Erythroblast (primary cell): ENCODE results near the gene APIP.

ENCODE experiments used
- DNase-seq, 2 experiments: peaks; one replicate each; lab custom pipeline; 2025; lab: John Stamatoyannopoulos, UW
- GATA1 ChIP-seq: IDR thresholded peaks from 2 replicates; pipeline ENCODE4 v1.6.1; 2011; ENCODE audit warnings: low read depth, mild to moderate bottlenecking, control low read depth, low read length, moderate library complexity
- POLR2A ChIP-seq: IDR thresholded peaks from 2 replicates; pipeline ENCODE4 v1.6.1; 2011; ENCODE audit warnings: mild to moderate bottlenecking, low read length

The APIP gene, protein sequence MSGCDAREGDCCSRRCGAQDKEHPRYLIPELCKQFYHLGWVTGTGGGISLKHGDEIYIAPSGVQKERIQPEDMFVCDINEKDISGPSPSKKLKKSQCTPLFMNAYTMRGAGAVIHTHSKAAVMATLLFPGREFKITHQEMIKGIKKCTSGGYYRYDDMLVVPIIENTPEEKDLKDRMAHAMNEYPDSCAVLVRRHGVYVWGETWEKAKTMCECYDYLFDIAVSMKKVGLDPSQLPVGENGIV

DNA sequence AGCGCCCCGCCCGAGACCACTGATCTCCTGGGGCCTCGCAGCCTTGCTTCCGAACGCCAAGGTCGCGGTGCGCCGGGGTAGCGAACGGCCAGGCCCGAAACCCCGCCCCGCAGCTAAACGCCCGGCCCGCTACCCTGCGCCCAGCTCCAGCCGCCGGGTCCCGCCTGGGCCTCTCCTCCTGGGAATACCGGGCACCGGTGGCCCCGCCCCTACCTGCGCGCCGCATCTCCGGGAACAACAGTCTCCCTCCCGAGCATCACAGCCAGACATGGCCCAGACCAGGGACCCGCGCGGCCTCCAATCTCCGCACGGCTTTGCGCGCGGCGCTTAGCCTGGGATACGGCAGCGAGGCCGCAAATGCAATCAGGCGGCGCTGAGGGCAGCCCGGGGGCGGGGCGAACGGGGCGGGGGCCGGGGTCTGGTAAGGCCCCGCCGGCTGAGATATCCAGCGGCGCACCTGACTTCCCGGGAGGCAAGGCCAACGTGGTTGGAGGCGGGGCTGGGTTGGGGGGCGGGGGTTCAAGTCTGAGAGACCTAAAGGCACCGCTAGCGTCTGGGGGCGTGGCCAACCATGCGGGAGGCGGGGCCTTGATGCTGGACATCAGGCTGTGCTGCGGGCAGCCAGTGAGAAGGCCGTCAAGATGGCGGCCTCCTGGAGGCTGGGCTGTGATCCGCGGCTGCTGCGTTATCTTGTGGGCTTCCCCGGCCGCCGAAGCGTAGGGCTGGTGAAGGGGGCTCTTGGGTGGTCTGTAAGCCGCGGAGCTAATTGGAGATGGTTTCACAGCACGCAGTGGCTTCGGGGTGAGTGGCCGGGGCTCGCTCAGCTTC, at the start of gene APIP, which contains the start of gene PDHX:
Gene APIP (minus strand): TSS at position 365 of the 828 bp plus-strand sequence. CDS start 95 bp downstream, at position 270.
Gene PDHX (plus strand): TSS at position 604 of the 828 bp plus-strand sequence. CDS start 38 bp downstream, at position 642.
- TF ChIP-seq GATA1: no peak
- TF ChIP-seq POLR2A: peak; percentile 93
- DNase-seq: peak; percentile 99

GRCh38 chr11:34964610-34965331, 48.6 kb upstream of the APIP start:
- no peak for DNase-seq
- TF ChIP-seq GATA1: no peak
- TF ChIP-seq POLR2A: no peak

DNA sequence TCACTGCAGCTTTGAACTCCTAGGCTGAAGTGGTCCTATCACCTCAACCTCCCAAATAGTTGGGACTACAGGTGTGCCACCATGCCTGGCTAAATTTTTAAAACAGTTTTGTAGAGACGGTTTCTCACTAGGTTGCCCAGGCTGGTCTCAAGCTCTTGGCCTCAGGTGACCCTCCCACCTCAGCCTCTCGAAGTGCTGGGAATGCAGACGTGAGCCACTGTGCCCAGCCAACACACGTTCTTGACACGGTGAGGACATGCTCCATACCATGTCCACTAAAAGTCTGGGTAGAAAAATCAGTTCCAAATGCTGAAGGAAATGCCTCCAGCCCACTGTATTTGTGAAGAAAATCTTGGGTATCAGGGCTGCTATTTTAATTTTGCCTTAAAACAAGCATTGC, 47.2 kb upstream of the APIP start:
- no peak for DNase-seq
- TF ChIP-seq POLR2A (no peak), GATA1 (no peak)

- TF ChIP-seq POLR2A (no peak), GATA1 (no peak)
- DNase-seq: no peak
These were observed 45.9 kb upstream of the APIP start for GRCh38 chr11:34962034-34962433.

DNA sequence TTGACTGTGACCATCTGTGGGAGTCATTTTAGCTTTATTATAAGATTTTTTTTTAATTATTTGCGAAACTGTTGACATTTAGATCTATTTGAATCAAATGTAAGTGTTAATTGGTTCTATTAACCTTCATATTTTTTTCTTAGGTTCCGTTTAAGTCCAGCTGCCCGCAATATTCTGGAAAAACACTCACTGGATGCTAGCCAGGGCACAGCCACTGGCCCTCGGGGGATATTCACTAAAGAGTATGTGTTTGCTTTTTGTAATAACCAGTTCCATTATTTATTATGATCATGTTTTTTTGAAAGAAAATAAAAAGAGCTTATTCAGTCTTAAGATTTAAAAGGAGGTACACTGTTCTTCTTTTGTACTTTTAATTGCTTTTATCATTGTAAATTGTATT, 44.1 kb upstream of the APIP start:
- DNase-seq: no peak
- no peak for TF ChIP-seq GATA1
- no peak for TF ChIP-seq POLR2A

DNA sequence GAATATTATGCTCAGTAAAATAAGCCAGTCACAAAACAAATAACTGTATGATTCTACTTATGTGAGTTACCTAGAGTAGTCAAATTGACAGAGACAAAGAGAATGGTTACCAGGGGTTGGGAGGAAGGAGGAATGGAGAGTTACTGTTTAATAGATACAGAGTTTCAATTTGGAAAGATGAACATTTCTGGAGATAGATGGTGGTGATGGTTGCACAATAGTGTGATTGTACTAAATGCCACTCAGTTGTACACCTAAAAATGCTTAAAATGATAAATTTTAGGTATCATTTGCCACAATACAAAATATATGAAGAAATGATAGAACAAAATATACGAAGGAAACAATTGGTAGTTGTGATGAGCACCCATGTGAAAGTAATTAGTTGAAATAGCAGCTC, 43.6 kb upstream of the APIP start:
- TF ChIP-seq GATA1: no peak
- no peak for TF ChIP-seq POLR2A
- no peak for DNase-seq

- DNase-seq: no peak
- TF ChIP-seq POLR2A: no peak
- TF ChIP-seq GATA1: no peak
These were observed 41.4 kb upstream of the APIP start for GRCh38 chr11:34957606-34958005.

DNA sequence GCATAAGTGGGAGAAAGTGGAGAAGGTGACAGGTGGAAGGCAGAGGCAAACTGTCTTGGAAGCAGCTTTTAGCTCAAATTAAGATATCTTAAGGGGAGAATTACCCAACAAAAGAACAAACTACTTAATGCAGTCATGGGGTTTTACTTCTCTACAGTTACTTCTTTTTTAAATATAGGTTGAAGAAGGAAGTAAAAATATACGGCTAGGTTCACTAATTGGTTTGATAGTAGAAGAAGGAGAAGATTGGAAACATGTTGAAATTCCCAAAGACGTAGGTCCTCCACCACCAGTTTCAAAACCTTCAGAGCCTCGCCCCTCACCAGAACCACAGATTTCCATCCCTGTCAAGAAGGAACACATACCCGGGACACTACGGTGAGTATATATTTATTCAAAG, 41.0 kb upstream of the APIP start:
- TF ChIP-seq POLR2A (no peak), GATA1 (no peak)
- DNase-seq: no peak

- TF ChIP-seq GATA1 (no peak), POLR2A (no peak)
- DNase-seq: no peak
These were observed 37.8 kb upstream of the APIP start for GRCh38 chr11:34953955-34954354.

DNA sequence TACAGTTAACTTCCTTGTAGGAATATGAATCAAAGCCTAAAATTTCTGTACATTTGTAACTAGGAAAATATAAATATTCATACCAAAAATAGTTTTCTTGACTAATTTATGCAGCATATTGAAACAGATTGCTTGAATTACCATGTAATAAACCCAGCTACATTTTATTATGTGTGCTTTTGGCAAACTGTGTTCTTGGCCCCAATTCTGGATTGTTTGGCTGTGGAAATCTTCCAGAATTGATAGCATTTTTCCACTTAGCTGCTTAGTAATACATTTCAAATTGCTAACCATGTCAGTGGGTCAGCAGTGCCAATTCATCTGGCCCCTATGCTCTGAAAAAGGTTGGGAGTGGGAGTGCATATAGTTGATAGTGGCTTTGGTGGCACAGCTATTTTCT, 32.5 kb upstream of the APIP start:
- TF ChIP-seq POLR2A: no peak
- DNase-seq: no peak

- no peak for TF ChIP-seq POLR2A
- TF ChIP-seq GATA1: no peak
- no peak for DNase-seq
These were observed 28.5 kb upstream of the APIP start for GRCh38 chr11:34944692-34945091.

GRCh38 chr11:34941688-34942087, 25.5 kb upstream of the APIP start:
- TF ChIP-seq POLR2A (no peak), GATA1 (no peak)
- DNase-seq: no peak

DNA sequence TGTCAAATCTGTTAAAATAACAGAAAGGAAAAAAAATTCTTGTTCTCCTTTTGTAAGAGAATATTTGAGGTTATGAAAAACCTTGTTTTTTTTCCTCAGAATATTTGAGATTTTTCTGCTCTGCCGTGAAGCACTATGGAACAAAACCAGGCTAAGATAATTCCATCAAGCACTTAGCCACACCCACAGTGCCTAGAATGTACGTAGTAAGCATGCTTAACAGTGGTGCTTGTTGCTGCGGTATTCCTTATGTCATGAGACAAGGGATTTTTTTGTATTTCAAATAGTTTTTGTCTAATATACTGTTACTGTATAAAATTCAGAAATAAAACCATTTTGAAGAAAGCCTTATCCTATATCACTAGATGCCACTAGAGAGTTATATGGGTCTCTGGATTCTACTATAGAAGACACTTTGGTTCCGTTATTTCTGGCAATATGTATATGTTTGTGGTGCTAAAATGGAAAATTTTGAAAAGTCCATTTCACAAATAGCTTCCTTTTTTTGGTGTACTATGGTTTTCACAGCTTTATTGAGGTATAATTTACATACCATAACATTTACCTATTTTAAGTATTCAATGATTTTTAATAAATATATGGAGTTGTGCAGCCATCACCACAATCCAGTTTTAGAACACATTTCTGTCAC, 24.0 kb upstream of the APIP start:
- no peak for TF ChIP-seq POLR2A
- no peak for TF ChIP-seq GATA1
- DNase-seq: no peak
